Smooth muscle cell (in vitro differentiated cells): ENCODE results near the gene SCUBE3. TPM values are rescaled to one million over a fixed set of nuclear protein-coding genes. Genes with fewer than 3 reads are reported as not detected.

ENCODE experiments used
- DNase-seq: peaks from one replicate; lab custom pipeline; 2025; ENCODE audit not compliant: unreplicated experiment; lab: John Stamatoyannopoulos, UW
- H2AFZ ChIP-seq: fragments of 200-600 bp; sonication (generic); 2 replicates; pipeline ENCODE4 v1.6.0; 2016; ENCODE audit warnings: antibody characterized with exemption, low read depth, mild to moderate bottlenecking
- H3F3A ChIP-seq: fragments of 200-600 bp; sonication (generic); 2 replicates; pipeline ENCODE4 v1.6.0; 2017; ENCODE audit warnings: antibody characterized with exemption, low read depth
- H3K27ac ChIP-seq: fragments of 200-600 bp; sonication (generic); 2 replicates; pipeline ENCODE4 v1.5.1; 2016; ENCODE audit warnings: low read depth, mild to moderate bottlenecking
- H3K27me3 ChIP-seq: fragments of 200-600 bp; sonication (generic); 2 replicates; pipeline ENCODE4 v1.6.1; 2016; ENCODE audit warnings: low read depth, mild to moderate bottlenecking
- H3K36me3 ChIP-seq: fragments of 200-600 bp; sonication (generic); 2 replicates; pipeline ENCODE4 v1.5.1; 2016; ENCODE audit warnings: low read depth
- H3K4me1 ChIP-seq: fragments of 200-600 bp; sonication (generic); 2 replicates; pipeline ENCODE4 v1.5.1; 2016; ENCODE audit warnings: low read depth
- H3K4me2 ChIP-seq: fragments of 200-600 bp; sonication (generic); 2 replicates; pipeline ENCODE4 v1.6.0; 2016; ENCODE audit warnings: mild to moderate bottlenecking
- H3K4me3 ChIP-seq: fragments of 200-600 bp; sonication (generic); 2 replicates; pipeline ENCODE4 v1.5.1; 2016; ENCODE audit warnings: mild to moderate bottlenecking
- H3K79me2 ChIP-seq: fragments of 200-600 bp; sonication (generic); 2 replicates; pipeline ENCODE4 v1.6.0; 2016; ENCODE audit warnings: low read depth, mild to moderate bottlenecking
- H3K9ac ChIP-seq: fragments of 200-600 bp; sonication (generic); 2 replicates; pipeline ENCODE4 v1.6.0; 2016; ENCODE audit warnings: low read depth
- H3K9me3 ChIP-seq: fragments of 200-600 bp; sonication (generic); replicated peaks from 2 replicates; pipeline ENCODE4 v1.5.1; 2016; ENCODE audit warnings: low read depth
- H4K20me1 ChIP-seq: fragments of 200-600 bp; sonication (generic); 2 replicates; pipeline ENCODE4 v1.6.0; 2016; ENCODE audit warnings: low read depth
- WGBS: methylation state at CpG from one replicate; pipeline ENCODE4 v1.1.7; 2016; ENCODE audit warnings: low lambda C conversion rate; 5-methylcytosine and 5-hydroxymethylcytosine counted together
- polyA plus RNA-seq: library from polyadenylated mRNA; unstranded; fragments of >200 nt; fragmentation: Nextera tagmentation; extraction: Ambion mirVana; gene quantifications from 2 replicates; pipeline ENCODE4 v1.2.1, GENCODE V29; 2016
- total RNA-seq: library from RNA; depleted of rRNA; stranded (reverse); fragments of >200 nt; gene quantifications from 2 replicates; pipeline ENCODE4 v1.2.3, GENCODE V29; 2014
- TF ChIP-seq, protein P1 (sequence below): fragments of 200-600 bp; sonication (generic); IDR thresholded peaks from 2 replicates; pipeline ENCODE4 v1.5.1; 2017; ENCODE audit warnings: borderline replicate concordance, mild to moderate bottlenecking, antibody characterized with exemption; ENCODE audit not compliant: insufficient read depth, poor library complexity, severe bottlenecking

SCUBE3 gene
- total and polyA plus RNA-seq, 2 experiments from 2014 or later = 14.6 to 18.0 TPM

DNA sequence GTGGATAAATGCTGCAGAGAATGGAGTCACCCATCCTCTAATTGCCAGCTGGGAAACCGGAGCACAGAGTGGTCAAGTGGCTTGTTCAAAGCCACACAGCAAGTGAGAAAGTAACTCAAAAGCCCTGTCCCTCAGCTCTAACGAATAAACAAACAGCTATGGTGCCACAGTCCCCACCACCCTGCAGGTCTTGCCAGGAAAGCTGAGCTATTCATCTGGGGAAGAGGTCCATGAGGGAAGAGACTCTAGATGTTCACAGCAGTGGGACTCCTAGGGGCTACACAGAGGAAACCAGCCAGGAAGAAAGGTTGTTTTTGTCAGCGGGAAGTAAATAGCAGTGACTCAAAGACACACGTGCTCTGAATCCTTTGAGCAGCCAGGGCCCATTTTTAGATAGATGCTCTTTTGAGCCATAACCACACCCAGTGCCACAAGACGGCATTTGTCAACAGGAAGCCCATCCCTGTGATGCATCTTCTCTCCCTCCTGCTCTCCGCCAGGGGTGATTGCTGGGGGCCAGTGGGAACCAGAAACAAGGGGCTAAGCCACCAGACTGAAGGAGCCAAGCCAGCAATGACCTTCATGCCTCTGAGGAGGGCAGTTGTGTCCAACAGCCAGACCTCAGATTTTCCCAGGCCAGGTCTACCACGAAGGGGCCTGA is 40.2 kb upstream of the SCUBE3 start:
- Histone ChIP-seq H3K36me3 (no peaks in the 10 kb centered on the region), H3K27me3 (no peaks in the 10 kb centered on the region), H3K9ac (no peak overlapping the region), H3K27ac (no peak overlapping the region), H3K9me3 (no peaks in the 10 kb centered on the region), H2AFZ (no peak overlapping the region), H3K79me2 (no peaks in the 10 kb centered on the region), H3F3A (no peaks in the 10 kb centered on the region), H3K4me2 (no peak overlapping the region), H4K20me1 (no peaks in the 10 kb centered on the region), H3K4me3 (no peak overlapping the region), H3K4me1 (no peaks in the 10 kb centered on the region)
- TF ChIP-seq, protein P1, sequence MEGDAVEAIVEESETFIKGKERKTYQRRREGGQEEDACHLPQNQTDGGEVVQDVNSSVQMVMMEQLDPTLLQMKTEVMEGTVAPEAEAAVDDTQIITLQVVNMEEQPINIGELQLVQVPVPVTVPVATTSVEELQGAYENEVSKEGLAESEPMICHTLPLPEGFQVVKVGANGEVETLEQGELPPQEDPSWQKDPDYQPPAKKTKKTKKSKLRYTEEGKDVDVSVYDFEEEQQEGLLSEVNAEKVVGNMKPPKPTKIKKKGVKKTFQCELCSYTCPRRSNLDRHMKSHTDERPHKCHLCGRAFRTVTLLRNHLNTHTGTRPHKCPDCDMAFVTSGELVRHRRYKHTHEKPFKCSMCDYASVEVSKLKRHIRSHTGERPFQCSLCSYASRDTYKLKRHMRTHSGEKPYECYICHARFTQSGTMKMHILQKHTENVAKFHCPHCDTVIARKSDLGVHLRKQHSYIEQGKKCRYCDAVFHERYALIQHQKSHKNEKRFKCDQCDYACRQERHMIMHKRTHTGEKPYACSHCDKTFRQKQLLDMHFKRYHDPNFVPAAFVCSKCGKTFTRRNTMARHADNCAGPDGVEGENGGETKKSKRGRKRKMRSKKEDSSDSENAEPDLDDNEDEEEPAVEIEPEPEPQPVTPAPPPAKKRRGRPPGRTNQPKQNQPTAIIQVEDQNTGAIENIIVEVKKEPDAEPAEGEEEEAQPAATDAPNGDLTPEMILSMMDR = no peak
- 77% methylated on average over 7 of the region's 7 CpGs for WGBS
- DNase-seq = no peak

DNA sequence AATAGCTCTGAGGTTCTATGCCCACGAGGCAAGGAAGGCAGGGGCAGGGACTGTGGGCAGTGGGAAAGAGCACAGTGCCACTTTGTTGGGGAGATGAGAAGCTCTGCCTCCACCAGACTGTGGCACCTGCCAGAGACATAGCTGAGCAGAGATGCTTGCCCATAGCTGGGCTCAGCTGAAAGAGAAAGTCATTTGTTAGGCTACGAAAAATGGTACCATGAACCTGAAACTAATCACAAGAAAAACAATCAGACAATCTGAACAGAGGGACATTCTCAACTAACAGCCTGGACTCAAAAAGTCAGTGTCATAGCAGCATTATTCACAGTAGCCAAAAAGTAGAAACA is 39.7 kb upstream of the SCUBE3 start:
- H3K4me3 ChIP-seq = no peak overlapping the region
- H3K36me3 ChIP-seq = no peaks in the 10 kb centered on the region
- no peaks in the 10 kb centered on the region for H4K20me1 ChIP-seq
- 96% methylated on average over 2 of the region's 2 CpGs for WGBS
- no peaks in the 10 kb centered on the region for H3K79me2 ChIP-seq
- no peaks in the 10 kb centered on the region for H3F3A ChIP-seq
- H3K27ac ChIP-seq = no peak overlapping the region
- H3K4me2 ChIP-seq = no peak overlapping the region
- H3K9me3 ChIP-seq = no peaks in the 10 kb centered on the region
- no peaks in the 10 kb centered on the region for H3K4me1 ChIP-seq
- H2AFZ ChIP-seq = no peak overlapping the region
- no peaks in the 10 kb centered on the region for H3K27me3 ChIP-seq
- DNase-seq = no peak
- H3K9ac ChIP-seq = no peak overlapping the region
- TF ChIP-seq, protein P1 = no peak

DNA sequence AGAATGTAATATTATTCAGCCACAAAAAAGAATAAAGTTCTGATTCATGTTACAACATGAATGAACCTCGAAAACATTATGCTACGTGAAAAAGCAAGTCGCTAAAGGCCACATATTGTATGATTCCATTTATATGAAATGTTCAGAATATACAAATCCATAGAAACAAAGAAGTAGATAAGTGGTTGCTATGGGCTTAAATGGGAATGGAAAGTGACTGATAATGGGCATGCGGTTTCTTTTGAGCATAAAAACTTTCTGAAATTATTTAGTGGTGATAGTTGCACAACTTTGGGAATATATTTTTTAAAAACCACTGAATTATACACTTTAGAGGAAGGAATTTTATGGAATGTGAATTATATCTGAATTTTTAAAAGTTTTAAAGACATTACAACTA is 39.3 kb upstream of the SCUBE3 start:
- H3K27ac ChIP-seq = no peak overlapping the region
- no peak for DNase-seq

More for the DNA sequence above, 39.3 kb upstream of the SCUBE3 start:
- no peak overlapping the region for H3K4me2 ChIP-seq
- H3K9me3 ChIP-seq = no peaks in the 10 kb centered on the region
- H2AFZ ChIP-seq = no peak overlapping the region
- no peaks in the 10 kb centered on the region for H3K79me2 ChIP-seq
- H3K9ac ChIP-seq = no peak overlapping the region
- 90% methylated on average over 4 of the region's 4 CpGs for WGBS
- H3K27me3 ChIP-seq = no peaks in the 10 kb centered on the region
- no peaks in the 10 kb centered on the region for H3K4me1 ChIP-seq
- TF ChIP-seq, protein P1 = no peak
- H3K36me3 ChIP-seq = no peaks in the 10 kb centered on the region
- H3F3A ChIP-seq = no peaks in the 10 kb centered on the region
- H4K20me1 ChIP-seq = no peaks in the 10 kb centered on the region
- no peak overlapping the region for H3K4me3 ChIP-seq
